NCI-H1436 treated with DMSO at 0.1 percent for 48 hours (cell line): ENCODE data around the gene POLR2E.

Experiments
- DNase-seq: peaks from one replicate; lab custom pipeline; 2025; lab: John Stamatoyannopoulos, UW

POLR2E gene

DNA sequence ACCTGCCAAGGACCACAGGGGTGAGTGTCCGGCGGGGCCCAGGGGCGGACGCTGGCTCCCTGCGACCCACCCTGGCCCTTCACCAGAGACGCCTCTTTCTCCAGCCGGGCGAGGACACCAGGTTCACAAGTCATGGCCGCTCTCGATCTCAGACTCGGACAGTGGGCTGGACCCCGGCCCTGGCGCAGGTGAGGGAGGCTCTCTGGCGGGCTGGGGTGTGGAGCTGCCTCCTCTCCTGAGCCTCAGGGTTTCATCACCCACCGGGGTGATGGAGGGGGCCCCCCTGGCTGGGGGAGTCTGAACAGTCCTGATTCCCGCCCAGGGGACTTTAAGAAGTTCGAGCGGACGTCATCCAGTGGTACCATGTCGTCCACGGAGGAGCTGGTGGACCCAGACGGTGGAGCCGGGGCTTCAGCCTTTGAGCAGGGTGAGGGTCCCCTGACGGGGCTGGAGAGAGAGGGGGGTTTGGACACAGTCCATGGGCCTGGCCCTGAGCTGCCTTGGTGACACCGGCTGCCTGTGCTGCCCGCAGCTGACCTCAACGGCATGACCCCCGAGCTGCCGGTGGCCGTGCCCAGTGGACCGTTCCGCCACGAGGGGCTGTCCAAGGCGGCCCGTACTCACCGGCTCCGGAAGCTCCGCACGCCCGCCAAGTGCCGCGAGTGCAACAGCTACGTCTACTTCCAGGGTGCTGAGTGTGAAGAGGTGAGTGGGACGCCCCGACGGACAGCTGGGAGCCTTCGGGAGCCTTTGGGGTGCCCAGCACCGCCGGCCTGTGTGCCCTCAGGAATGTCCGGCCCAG is 14.6 kb downstream of the POLR2E start:
- no peak for DNase-seq

DNA sequence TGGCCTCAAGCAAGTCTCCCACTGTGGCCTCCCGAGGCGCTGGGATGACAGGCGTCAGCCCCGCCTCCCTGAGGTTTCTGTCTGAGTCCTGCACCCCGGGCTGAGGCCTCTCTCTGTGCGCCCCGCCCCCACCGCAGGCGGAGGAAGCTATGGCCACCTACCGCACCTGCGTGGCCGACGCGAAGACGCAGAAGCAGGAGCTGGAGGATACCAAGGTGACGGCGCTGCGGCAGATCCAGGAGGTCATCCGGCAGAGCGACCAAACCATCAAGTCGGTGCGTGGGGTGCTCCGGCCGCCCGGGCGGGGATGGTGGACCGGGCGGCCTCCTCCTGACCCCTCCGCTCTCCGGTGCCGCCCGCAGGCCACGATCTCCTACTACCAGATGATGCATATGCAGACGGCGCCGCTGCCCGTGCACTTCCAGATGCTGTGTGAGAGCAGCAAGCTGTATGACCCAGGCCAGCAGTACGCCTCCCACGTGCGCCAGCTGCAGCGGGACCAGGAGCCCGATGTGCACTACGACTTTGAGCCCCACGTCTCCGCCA is 15.5 kb downstream of the POLR2E start:
- no peak for DNase-seq

DNA sequence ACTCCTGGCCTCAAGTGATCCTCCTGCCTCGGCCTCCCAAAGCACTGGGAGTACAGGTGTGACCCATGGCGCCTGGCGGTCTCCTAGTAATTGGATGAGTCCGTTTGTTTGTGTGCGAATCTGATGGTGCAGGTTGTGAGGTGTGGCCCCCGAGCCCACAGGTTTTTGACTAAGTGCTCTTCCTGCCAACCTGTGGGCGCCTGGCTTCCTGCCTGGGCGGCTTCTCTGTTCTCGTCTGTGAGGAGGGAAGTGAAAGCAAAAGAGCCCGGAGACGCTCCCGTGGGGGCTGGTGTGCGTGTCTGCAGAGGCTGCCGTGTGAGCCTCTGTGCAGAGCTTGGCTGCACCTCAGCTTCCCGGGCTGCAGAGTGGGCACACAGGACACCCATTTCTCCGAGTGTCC is 18.2 kb downstream of the POLR2E start:
- DNase-seq = no peak

- no peak for DNase-seq
Observed at GRCh38 chr19:1076046-1076386, 19.2 kb downstream of the POLR2E start.

- peak; percentile 67 for DNase-seq
Observed at GRCh38 chr19:1074544-1075283, 20.5 kb downstream of the POLR2E start.

DNA sequence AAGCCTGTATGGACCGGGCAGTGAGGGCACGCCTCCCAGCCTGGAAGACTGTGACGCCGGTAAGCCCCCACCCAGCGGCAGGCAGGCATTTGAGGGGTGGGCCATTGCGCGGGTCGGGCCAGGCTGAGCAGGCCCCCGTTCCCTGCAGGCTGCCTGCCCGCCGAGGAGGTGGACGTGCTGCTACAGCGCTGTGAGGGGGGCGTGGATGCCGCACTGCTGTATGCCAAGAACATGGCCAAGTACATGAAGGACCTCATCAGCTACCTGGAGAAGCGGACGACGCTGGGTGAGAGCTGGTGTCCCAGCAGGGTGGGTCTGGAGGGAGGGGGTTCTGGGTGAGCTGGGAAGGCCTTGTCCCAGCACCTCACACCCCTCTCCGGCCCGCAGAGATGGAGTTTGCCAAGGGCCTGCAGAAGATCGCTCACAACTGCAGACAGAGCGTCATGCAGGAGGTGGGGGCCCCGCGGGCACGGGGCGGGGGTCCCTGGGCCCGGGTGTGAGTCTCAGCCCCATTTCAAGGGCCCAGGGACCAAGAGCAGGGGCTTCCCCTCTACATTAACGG is 21.1 kb downstream of the POLR2E start:
- no peak for DNase-seq

DNA sequence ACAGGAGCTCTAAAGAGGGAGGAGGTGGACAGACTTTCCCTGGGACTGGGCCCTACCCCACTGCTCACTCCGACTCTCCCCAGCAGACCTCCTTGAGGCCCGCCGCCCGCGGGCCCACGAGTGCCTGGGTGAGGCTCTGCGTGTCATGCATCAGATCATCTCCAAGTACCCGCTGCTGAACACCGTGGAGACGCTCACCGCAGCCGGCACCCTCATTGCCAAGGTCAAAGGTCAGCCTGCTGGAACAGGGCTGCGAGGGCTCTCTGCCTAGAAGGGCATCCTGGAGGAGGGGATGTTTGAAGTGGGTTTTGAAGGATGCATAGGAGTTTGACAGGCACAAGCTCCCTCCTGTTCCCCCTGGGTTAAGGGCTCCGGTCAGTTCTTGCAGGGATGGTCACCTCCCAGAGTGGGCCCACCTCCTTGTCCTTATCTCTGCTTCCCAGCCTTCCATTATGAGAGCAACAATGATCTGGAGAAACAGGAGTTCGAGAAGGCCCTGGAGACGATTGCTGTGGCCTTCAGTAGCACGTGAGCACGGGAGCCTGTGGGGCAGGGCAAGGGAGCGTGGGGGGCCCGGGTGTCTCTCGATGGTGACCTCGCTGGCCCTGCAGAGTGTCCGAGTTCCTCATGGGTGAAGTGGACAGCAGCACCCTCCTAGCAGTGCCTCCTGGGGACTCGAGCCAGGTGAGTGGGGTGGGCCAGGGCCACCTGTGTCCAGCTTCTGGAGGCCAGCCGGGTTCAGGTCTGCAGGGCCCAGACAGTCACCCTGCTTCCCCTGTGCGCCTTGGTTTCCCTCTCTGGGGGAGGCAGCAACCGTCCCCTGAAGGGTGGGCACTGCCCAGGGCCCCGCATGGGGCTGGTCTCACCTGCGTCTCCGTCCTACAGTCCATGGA is 21.9 kb downstream of the POLR2E start:
- no peak for DNase-seq

GRCh38 chr19:1072371-1073015 is 22.7 kb downstream of the POLR2E start:
- DNase-seq = no peak

DNA sequence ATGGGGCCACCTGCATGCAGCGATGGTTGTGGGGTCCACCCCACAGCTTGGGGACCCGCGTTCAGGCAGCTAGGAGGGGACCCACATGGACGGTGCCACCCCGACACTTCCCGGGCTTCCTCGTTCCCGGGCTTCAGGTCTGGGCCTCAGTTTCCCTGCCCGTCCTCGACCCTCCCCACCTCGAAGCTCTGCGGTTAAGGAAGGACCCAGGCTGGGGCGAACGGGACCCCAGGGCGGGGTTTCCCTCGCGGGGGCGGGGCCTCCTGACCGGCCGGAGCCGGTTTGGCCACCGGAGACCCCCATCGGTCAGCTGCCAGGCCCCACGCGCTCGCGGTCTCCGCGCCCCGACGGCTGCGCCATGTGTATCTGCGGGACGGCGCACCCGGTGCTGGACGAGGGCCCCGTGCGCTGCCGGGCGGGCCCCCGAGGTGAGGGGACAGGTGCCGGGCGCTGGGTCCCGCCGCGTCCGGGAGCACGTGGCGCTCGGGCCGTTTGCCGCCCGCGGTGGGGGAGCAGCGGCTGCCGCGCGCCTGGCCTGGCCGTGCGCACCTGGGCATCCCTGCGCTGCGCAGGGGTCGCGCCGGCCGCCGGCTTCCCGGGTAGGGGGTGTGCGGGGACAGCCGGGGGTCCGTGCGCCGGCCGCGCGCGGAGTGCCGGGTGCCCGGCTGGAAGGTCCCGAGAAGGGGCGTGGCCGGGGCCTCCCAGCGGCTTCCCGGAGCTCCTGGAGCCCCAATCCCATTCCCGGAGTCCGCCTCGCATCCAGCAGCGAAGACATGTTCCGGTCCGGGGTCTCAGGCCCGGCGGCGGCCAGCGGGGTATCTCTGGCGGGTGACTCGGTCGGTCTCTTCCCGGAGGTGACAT is 24.0 kb downstream of the POLR2E start:
- DNase-seq = no peak

GRCh38 chr19:1070576-1070930 is 24.6 kb downstream of the POLR2E start:
- no peak for DNase-seq

DNA sequence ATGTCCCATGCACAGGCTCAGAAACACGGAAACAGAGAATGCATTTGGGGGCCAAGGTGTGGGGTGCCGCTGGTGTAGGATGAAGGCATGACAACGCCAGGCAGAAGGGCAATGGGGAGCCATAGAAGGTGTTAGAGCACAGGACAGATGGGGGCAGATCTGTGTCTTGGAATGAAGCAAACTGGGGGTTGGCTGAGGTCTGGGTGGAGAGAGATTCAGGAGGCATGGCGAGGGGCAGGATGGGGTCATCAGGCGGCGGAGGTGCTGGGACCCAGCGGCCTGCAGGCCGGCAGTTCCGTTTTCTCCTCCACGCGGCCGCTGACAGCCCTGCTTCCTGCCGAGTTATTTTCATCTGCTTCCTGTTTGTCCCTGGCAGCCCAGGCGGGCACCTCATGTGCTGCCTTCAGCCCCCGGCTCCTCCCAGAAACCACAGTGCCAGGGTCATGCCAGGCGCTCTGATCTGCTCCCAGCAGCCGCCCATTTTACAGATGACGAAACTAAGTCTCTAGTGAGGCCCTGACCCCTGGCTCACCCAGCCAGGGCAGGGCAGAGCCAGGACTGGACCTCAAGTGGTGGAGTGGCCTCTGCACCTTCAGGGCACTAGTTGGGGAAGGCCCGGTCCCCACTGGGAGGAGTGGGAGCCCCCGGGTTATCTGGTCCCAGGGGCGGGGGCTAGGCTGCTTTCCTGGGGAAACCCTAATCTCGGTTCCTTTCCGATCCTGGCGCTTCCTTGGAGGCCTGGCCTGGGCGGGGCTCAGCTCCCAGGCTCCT is 26.0 kb downstream of the POLR2E start:
- no peak for DNase-seq

- DNase-seq = no peak
Observed at GRCh38 chr19:1068009-1069001, 26.9 kb downstream of the POLR2E start.

GRCh38 chr19:1067341-1067957 is 27.7 kb downstream of the POLR2E start:
- no peak for DNase-seq

DNA sequence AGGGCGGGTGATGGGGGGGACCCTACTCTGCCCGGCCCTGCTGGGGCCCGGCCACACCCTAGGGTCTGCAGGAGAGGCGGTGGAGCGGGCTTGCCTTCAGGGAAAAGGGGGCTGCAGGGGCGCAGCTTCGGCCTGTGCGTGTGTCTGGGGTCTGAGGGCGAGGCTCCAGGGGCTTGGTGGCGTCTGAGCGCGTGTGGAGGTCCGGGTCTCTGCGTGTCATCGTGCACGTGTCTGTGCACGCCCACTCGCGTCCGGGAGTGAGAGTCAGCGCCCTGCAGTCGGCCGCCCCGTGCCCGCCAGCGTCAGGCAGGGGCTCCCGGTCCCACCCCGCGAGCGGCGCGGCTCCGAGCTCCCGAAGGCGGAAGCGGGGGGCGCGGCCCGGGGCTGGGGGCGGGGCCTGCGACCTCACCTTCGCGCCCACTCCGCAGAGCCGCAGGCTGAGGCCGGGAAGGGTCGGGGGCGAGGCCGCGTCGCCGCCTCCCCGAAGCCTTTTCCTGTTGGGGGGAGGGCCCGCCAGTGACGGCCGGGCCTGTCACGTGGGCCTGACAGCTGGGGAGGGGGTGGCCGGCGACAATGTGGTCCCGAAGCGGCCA is 28.3 kb downstream of the POLR2E start, which contains the start of gene ARHGAP45:
Gene ARHGAP45 (plus strand): TSS at position 420 of the 593 bp plus-strand sequence. CDS start 239 bp downstream, outside the sequence.
- no peak for DNase-seq

DNA sequence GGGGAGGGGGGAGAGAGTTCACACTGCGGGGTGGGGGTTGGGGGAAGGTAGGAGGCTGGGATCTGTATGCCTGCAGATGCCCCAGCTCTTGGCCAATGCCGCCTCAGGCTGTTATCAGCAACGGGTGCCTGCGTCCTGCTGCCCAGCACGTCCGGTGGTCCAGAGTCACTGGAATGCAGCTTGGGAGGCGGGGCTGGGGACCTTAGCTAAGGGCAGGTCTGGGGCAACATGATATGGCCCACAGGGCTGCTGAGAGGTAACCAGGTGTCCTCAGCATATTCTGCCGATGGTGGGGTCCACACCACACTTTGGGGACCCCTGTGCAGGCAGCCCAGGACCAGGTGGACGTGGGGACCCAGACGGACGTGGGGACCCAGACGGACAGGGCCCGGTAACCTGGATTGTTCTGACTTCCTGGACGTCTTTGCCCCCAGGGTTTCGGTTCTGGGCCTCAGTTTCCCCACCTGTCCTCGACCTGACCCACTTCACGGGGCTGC is 28.9 kb downstream of the POLR2E start:
- DNase-seq = no peak

DNA sequence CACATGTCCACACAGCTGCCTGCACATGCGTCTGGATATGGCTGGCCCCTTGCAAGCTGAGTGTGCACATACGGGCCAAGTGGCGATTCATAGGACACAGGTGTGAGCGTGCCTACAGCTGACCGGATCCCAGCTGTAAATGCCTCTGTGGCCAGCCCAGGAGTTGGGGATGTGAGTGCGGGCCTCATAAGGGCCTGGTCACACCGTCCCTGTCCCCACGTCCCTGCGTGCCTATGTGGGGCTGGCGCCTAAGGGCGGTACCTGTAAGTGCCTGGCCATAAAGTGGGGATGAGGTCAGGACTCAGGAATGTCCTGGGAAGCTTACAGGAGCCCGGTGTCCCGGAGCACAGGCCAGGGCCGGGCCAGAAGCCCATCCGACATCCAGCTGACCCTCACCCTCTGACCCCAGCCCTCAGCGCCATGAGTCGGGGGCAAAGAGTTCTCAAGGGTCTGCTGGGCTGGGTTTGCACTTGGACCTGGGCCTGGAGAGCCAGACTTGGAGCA is 29.5 kb downstream of the POLR2E start:
- DNase-seq = no peak
